IMR-90 (cell line): Measurements from ENCODE around the gene DOC2B. TPM values are rescaled to one million over a fixed set of nuclear protein-coding genes. Genes with fewer than 3 reads are reported as not detected.

Source experiments
- ATAC-seq: fragments of 200-7000 bp; cut with Tn5 transposase; 2 replicates; pipeline ENCODE4 v1.9.1; 2020; ENCODE audit warnings: low read depth, mild to moderate bottlenecking, moderate library complexity
- BruUV-seq: library from RNA; stranded (reverse); fragments of 400-500 nt; replicated peaks from 2 replicates; lab custom pipeline; 2021; lab: Mats Ljungman, UMichigan
- CTCF ChIA-PET: fragments of 300-600 bp; formaldehyde crosslinking; extraction: SDS; loops from one replicate; lab custom pipeline; 2021; ENCODE audit warnings: antibody characterized with exemption; lab: Yijun Ruan, JAX
- POLR2A ChIA-PET: fragments of 300-600 bp; sonication (Branson Sonifier 250); formaldehyde crosslinking; loops from one replicate; lab custom pipeline; 2022; ENCODE audit warnings: antibody characterized with exemption; ENCODE audit not compliant: unreplicated experiment; lab: Charles Lee
- DNase-seq: peaks from one replicate; pipeline ENCODE4 v3.0.0; 2013
- H2AFZ ChIP-seq: replicated peaks from 2 replicates; pipeline ENCODE3; 2013; ENCODE audit warnings: low read length, mild to moderate bottlenecking; ENCODE audit not compliant: poor library complexity
- H2AK5ac ChIP-seq: 2 replicates; pipeline ENCODE4 v1.6.1; 2013; ENCODE audit warnings: low read depth, low read length, inconsistent platforms
- H2AK9ac ChIP-seq: replicated peaks from 2 replicates; pipeline ENCODE3; 2013; ENCODE audit warnings: mild to moderate bottlenecking, low read depth, low read length, moderate library complexity; ENCODE audit not compliant: poor library complexity
- H2BK120ac ChIP-seq: 2 replicates; pipeline ENCODE4 v1.6.1; 2013; ENCODE audit warnings: low read depth, low read length, inconsistent platforms
- H2BK15ac ChIP-seq: 3 replicates; pipeline ENCODE4 v1.6.1; 2013; ENCODE audit warnings: low read depth, low read length, inconsistent platforms
- H2BK20ac ChIP-seq: 2 replicates; pipeline ENCODE4 v1.6.1; 2013; ENCODE audit warnings: low read depth, mild to moderate bottlenecking, inconsistent platforms, low read length, moderate library complexity
- H2BK5ac ChIP-seq: 2 replicates; pipeline ENCODE4 v1.6.1; 2013; ENCODE audit warnings: mild to moderate bottlenecking, low read depth, low read length, inconsistent platforms; ENCODE audit not compliant: poor library complexity, severe bottlenecking
- H3K14ac ChIP-seq: replicated peaks from 2 replicates; pipeline ENCODE4 v1.6.1; 2013; ENCODE audit warnings: low read depth, low read length, inconsistent platforms
- H3K18ac ChIP-seq: 2 replicates; pipeline ENCODE4 v1.6.1; 2013; ENCODE audit warnings: low read depth, low read length, control low read depth
- H3K23ac ChIP-seq: 2 replicates; pipeline ENCODE4 v1.6.1; 2013; ENCODE audit warnings: low read depth, low read length, inconsistent platforms
- H3K27ac ChIP-seq: 2 replicates; pipeline ENCODE4 v1.5.1; 2013; ENCODE audit warnings: mild to moderate bottlenecking, control low read depth, low read length; ENCODE audit not compliant: insufficient read depth
- H3K27me3 ChIP-seq: 2 replicates; pipeline ENCODE4 v1.6.1; 2013; ENCODE audit warnings: low read length; ENCODE audit not compliant: control insufficient read depth, insufficient read depth
- H3K36me3 ChIP-seq: 2 replicates; pipeline ENCODE4 v1.6.1; 2013; ENCODE audit warnings: low read length, mixed read lengths; ENCODE audit not compliant: control insufficient read depth, insufficient read depth
- H3K4ac ChIP-seq: 2 replicates; pipeline ENCODE4 v1.6.1; 2013; ENCODE audit warnings: low read depth, low read length, inconsistent platforms
- H3K4me1 ChIP-seq: 2 replicates; pipeline ENCODE4 v1.6.1; 2013; ENCODE audit warnings: low read length, mixed read lengths; ENCODE audit not compliant: control insufficient read depth, insufficient read depth
- H3K4me2 ChIP-seq: 2 replicates; pipeline ENCODE4 v1.6.1; 2013; ENCODE audit warnings: low read depth, mild to moderate bottlenecking, control low read depth, low read length, moderate library complexity
- H3K4me3 ChIP-seq: 2 replicates; pipeline ENCODE4 v1.5.1; 2013; ENCODE audit warnings: low read depth, mild to moderate bottlenecking, control low read depth, low read length, moderate library complexity; ENCODE audit not compliant: insufficient read depth
- H3K56ac ChIP-seq: 2 replicates; pipeline ENCODE4 v1.6.1; 2013; ENCODE audit warnings: low read length, inconsistent platforms; ENCODE audit not compliant: insufficient read depth; ENCODE audit errors: extremely low read depth
- H3K79me1 ChIP-seq, 2 experiments: 2 replicates each; pipeline ENCODE4 v1.6.1; 2013; ENCODE audit warnings: low read length in 2 of 2, inconsistent platforms in 1 of 2, low read depth in 1 of 2
- H3K9ac ChIP-seq: 2 replicates; pipeline ENCODE4 v1.6.1; 2013; ENCODE audit warnings: low read depth, low read length, control low read depth
- H3K9me1 ChIP-seq: 2 replicates; pipeline ENCODE4 v1.6.1; 2013; ENCODE audit warnings: low read length, inconsistent platforms; ENCODE audit not compliant: insufficient read depth
- H3K9me3 ChIP-seq: 2 replicates; pipeline ENCODE4 v1.6.1; 2013; ENCODE audit warnings: low read length; ENCODE audit not compliant: control insufficient read depth, insufficient read depth
- H4K20me1 ChIP-seq: 2 replicates; pipeline ENCODE4 v1.6.1; 2013; ENCODE audit warnings: low read length, inconsistent platforms; ENCODE audit not compliant: insufficient read depth
- H4K5ac ChIP-seq: 2 replicates; pipeline ENCODE4 v1.6.1; 2013; ENCODE audit warnings: mild to moderate bottlenecking, low read depth, low read length, control low read depth
- H4K8ac ChIP-seq, 2 experiments: 2 replicates each; pipeline ENCODE4 v1.6.1; 2013; ENCODE audit warnings: low read depth in 2 of 2, low read length in 2 of 2, control low read depth in 1 of 2, inconsistent platforms in 1 of 2
- H4K91ac ChIP-seq: 2 replicates; pipeline ENCODE4 v1.6.1; 2013; ENCODE audit warnings: low read depth, low read length, inconsistent platforms; ENCODE audit not compliant: insufficient read depth
- BHLHE40 ChIP-seq: fragments of 150-350 bp; IDR thresholded peaks from 2 replicates; pipeline ENCODE4 v1.6.1; 2016; ENCODE audit warnings: mild to moderate bottlenecking, low read depth, low read length
- CEBPB ChIP-seq: IDR thresholded peaks from 2 replicates; pipeline ENCODE4 v1.6.1; 2012; ENCODE audit warnings: low read depth, low read length, improper control_type of control experiment
- CHD1 ChIP-seq: IDR thresholded peaks from 2 replicates; pipeline ENCODE4 v1.6.1; 2012; ENCODE audit warnings: low read depth, low read length, improper control_type of control experiment
- CTCF ChIP-seq: conservative IDR thresholded peaks from 2 replicates; pipeline ENCODE4 v1.5.1; 2012; ENCODE audit warnings: mild to moderate bottlenecking, low read depth, low read length, improper control_type of control experiment
- ELK1 ChIP-seq: fragments of 150-350 bp; IDR thresholded peaks from 2 replicates; pipeline ENCODE4 v1.6.1; 2016; ENCODE audit warnings: low read depth, mild to moderate bottlenecking, low read length, moderate library complexity, borderline replicate concordance
- FOS ChIP-seq: fragments of 150-350 bp; IDR thresholded peaks from 2 replicates; pipeline ENCODE4 v1.6.1; 2016; ENCODE audit warnings: low read depth, low read length
- MAFK ChIP-seq: IDR thresholded peaks from 2 replicates; pipeline ENCODE4 v1.6.1; 2012; ENCODE audit warnings: low read depth, low read length, improper control_type of control experiment
- MAZ ChIP-seq: IDR thresholded peaks from 2 replicates; pipeline ENCODE4 v1.6.1; 2012; ENCODE audit warnings: low read depth, mild to moderate bottlenecking, low read length, improper control_type of control experiment, moderate library complexity, borderline replicate concordance
- MXI1 ChIP-seq: IDR thresholded peaks from 2 replicates; pipeline ENCODE4 v1.6.1; 2012; ENCODE audit warnings: low read depth, mild to moderate bottlenecking, low read length, moderate library complexity, borderline replicate concordance
- NFE2L2 ChIP-seq: fragments of 150-350 bp; IDR thresholded peaks from 2 replicates; pipeline ENCODE4 v1.6.1; 2016; ENCODE audit warnings: low read depth, mild to moderate bottlenecking, low read length
- POLR2A ChIP-seq: IDR thresholded peaks from 2 replicates; pipeline ENCODE4 v1.6.1; 2012; ENCODE audit warnings: mild to moderate bottlenecking, low read depth, low read length
- RAD21 ChIP-seq: IDR thresholded peaks from 2 replicates; pipeline ENCODE4 v1.6.1; 2012; ENCODE audit warnings: low read length, improper control_type of control experiment
- RCOR1 ChIP-seq: IDR thresholded peaks from 2 replicates; pipeline ENCODE4 v1.6.1; 2012; ENCODE audit warnings: mild to moderate bottlenecking, low read length, improper control_type of control experiment; ENCODE audit not compliant: insufficient replicate concordance
- RFX5 ChIP-seq: IDR thresholded peaks from 2 replicates; pipeline ENCODE4 v1.8.0; 2012; ENCODE audit warnings: low read depth, mild to moderate bottlenecking, low read length, moderate library complexity
- SMC3 ChIP-seq: fragments of 150-350 bp; IDR thresholded peaks from 2 replicates; pipeline ENCODE4 v1.6.1; 2016; ENCODE audit warnings: low read depth, mild to moderate bottlenecking, antibody characterized with exemption, low read length, moderate library complexity
- USF2 ChIP-seq: fragments of 150-350 bp; IDR thresholded peaks from 2 replicates; pipeline ENCODE4 v1.6.1; 2017; ENCODE audit warnings: mild to moderate bottlenecking, antibody characterized with exemption, low read length, low read depth
- WGBS, 2 experiments: methylation state at CpG; one replicate each; pipeline versions ENCODE4 v1.1.5 to v1.1.7; 2013; ENCODE audit warnings: missing lambda C conversion rate in 2 of 2; ENCODE audit not compliant: insufficient read length in 1 of 2; ENCODE audit errors: extremely low coverage in 2 of 2; 5-methylcytosine and 5-hydroxymethylcytosine counted together
- dilution Hi-C: fragments of 300-500 bp; cut with HindIII; formaldehyde crosslinking; loops from one replicate; pipeline ENCODE4 v1.14.3; 2018; ENCODE audit warnings: low sequenced_read_pairs; ENCODE audit not compliant: unreplicated experiment
- in situ Hi-C: fragments of 300-500 bp; cut with MboI; formaldehyde crosslinking; loops from 3 replicates; pipeline ENCODE4 v1.14.3; 2019; ENCODE audit warnings: low sequenced_read_pairs, inconsistent platforms, mixed read lengths
- intact Hi-C: fragments of 100-400 bp; cut with micrococcal nuclease; formaldehyde crosslinking; loops from 2 replicates; pipeline ENCODE4 v1.10.0; 2022
- polyA plus RNA-seq, 3 experiments: library from polyadenylated mRNA; depleted of rRNA; stranded (reverse); fragments of >200 nt; gene quantifications; 2 replicates each; pipeline ENCODE4 v1.2.3, GENCODE V29; 2012; ENCODE audit warnings: low replicate concordance in 1 of 3
- total RNA-seq: library from RNA; depleted of rRNA; stranded (reverse); fragments of >200 nt; gene quantifications from 2 replicates; pipeline ENCODE4 v1.2.3, GENCODE V29; 2012

DOC2B gene
- total and polyA plus RNA-seq, 2 of the 4 experiments (the other 2 are of a cell fraction), result not detected

GRCh38 chr17:206941-207560, 25.6 kb upstream of the DOC2B start:
- ChIA-PET CTCF (no interaction called here), POLR2A (no interaction called here)
- ATAC-seq (no peak), DNase-seq (no peak)
- Histone ChIP-seq H2AFZ (no peak overlapping the region), H3K36me3 (no peaks in the 10 kb centered on the region), H3K27me3 (peaks cover 13% of the 10 kb centered on the region), H3K18ac (no peak overlapping the region), H3K4ac (no peak overlapping the region), H3K4me3 (no peak overlapping the region), H4K5ac (no peak overlapping the region), H3K9ac (no peak overlapping the region), H2BK120ac (no peak overlapping the region), H4K8ac (no peak overlapping the region), H3K14ac (no peak overlapping the region), H3K23ac (no peak overlapping the region), H2AK5ac (no peak overlapping the region), H2AK9ac (no peak overlapping the region), H3K79me1 (no peaks in the 10 kb centered on the region), H3K4me2 (no peak overlapping the region), H2BK20ac (no peak overlapping the region), H3K9me1 (no peaks in the 10 kb centered on the region), H3K4me1 (no peaks in the 10 kb centered on the region), H3K9me3 (peaks cover 7% of the 10 kb centered on the region), H4K20me1 (no peaks in the 10 kb centered on the region), H3K56ac (no peak overlapping the region), H2BK15ac (no peak overlapping the region), H4K91ac (no peak overlapping the region), H2BK5ac (no peak overlapping the region), H3K27ac (no peak overlapping the region)
- no TSS peak for BruUV-seq
- WGBS, 2 experiments, result 69% methylated on average over 24 of the region's 37 CpGs; no CpG with 5 or more reads in 1 of the 2 experiments
- in situ Hi-C loops, result no loop called here
- dilution Hi-C loops, result no loop called here
- intact Hi-C loops, result no loop called here
- TF ChIP-seq CHD1 (no peak), MXI1 (no peak), NFE2L2 (no peak), POLR2A (no peak), SMC3 (no peak), CTCF (no peak), CEBPB (no peak), FOS (no peak), MAZ (no peak), MAFK (no peak), ELK1 (no peak), BHLHE40 (no peak), USF2 (no peak), RCOR1 (no peak), RFX5 (no peak), RAD21 (no peak)
